B cell (primary cell): ENCODE results near the gene TNN.

Source experiments
- EZH2 ChIP-seq: IDR thresholded peaks from 2 replicates; pipeline ENCODE4 v1.6.1; 2012; ENCODE audit warnings: borderline replicate concordance, low read depth, mild to moderate bottlenecking, moderate library complexity, low read length; ENCODE audit not compliant: insufficient read depth, poor library complexity, severe bottlenecking
- TF ChIP-seq, protein P1 (sequence below): fragments of 200-600 bp; IDR thresholded peaks from one replicate; pipeline ENCODE4 v1.8.0; 2022; ENCODE audit warnings: antibody characterized with exemption, mild to moderate bottlenecking

DNA sequence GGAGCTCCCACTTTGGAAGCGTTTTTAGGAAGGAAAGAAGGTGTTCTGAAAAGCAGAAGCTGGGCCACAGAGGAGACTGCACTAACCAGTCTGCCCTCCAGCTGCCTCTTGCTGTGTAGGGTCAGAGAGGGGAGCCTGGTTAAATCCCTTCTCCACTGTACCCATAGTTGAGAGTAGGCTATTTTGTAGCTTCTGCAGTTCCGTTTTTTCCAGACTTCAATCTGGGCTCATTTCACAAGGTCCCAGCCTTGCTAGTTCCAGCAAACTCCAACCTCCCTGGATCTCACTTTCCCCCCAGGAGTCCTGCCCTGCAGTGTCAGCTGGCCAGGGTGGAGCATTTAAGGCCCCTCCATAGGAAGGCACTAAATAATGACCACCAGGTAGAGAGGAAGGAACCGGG is 11.0 kb downstream of the TNN start:
- TF ChIP-seq, protein P1, sequence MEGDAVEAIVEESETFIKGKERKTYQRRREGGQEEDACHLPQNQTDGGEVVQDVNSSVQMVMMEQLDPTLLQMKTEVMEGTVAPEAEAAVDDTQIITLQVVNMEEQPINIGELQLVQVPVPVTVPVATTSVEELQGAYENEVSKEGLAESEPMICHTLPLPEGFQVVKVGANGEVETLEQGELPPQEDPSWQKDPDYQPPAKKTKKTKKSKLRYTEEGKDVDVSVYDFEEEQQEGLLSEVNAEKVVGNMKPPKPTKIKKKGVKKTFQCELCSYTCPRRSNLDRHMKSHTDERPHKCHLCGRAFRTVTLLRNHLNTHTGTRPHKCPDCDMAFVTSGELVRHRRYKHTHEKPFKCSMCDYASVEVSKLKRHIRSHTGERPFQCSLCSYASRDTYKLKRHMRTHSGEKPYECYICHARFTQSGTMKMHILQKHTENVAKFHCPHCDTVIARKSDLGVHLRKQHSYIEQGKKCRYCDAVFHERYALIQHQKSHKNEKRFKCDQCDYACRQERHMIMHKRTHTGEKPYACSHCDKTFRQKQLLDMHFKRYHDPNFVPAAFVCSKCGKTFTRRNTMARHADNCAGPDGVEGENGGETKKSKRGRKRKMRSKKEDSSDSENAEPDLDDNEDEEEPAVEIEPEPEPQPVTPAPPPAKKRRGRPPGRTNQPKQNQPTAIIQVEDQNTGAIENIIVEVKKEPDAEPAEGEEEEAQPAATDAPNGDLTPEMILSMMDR = no peak
- TF ChIP-seq EZH2 = no peak
